BE2C (cell line): ENCODE results near the gene EDIL3.
A peak's percentile ranks its signal among the peaks of the same experiment; 100 is the strongest.

ENCODE experiments used
- DNase-seq: peaks from one replicate; pipeline ENCODE4 v3.0.0-alpha.2; 2020
- H3K27me3 ChIP-seq: fragments of 250-450 bp; sonication (Bioruptor Pico); 2 replicates; pipeline ENCODE4 v1.5.1; 2020; ENCODE audit warnings: mild to moderate bottlenecking
- H3K36me3 ChIP-seq: fragments of 250-450 bp; sonication (Bioruptor Pico); 2 replicates; pipeline ENCODE4 v1.5.1; 2020; ENCODE audit warnings: mild to moderate bottlenecking
- H3K4me1 ChIP-seq: fragments of 250-450 bp; sonication (Bioruptor Pico); 2 replicates; pipeline ENCODE4 v1.5.1; 2020
- H3K4me3 ChIP-seq: 2 replicates; pipeline ENCODE4 v1.5.1; 2011; ENCODE audit warnings: low read depth, low read length
- H3K9me3 ChIP-seq: fragments of 250-450 bp; sonication (Bioruptor Pico); 2 replicates; pipeline ENCODE4 v1.5.1; 2020
- CTCF ChIP-seq: IDR thresholded peaks from 2 replicates; pipeline ENCODE4 v1.5.1; 2012; ENCODE audit warnings: mild to moderate bottlenecking, low read depth, low read length

EDIL3 gene

GRCh38 chr5:84088996-84089395, 295.7 kb downstream of the EDIL3 start:
- peaks cover 6% of the 10 kb centered on the region; the same call in 1 of the 2 replicates for H3K4me1 ChIP-seq
- no peaks in the 10 kb centered on the region for H3K9me3 ChIP-seq
- peak; percentile 75 for TF ChIP-seq CTCF
- no peaks in the 10 kb centered on the region for H3K36me3 ChIP-seq
- peak; percentile 68 for DNase-seq
- no peak overlapping the region for H3K4me3 ChIP-seq
- H3K27me3 ChIP-seq = no peaks in the 10 kb centered on the region

GRCh38 chr5:84086511-84086910, 298.2 kb downstream of the EDIL3 start:
- no peak for DNase-seq
- TF ChIP-seq CTCF = no peak
- no peak overlapping the region for H3K4me3 ChIP-seq
- no peaks in the 10 kb centered on the region for H3K27me3 ChIP-seq
- no peaks in the 10 kb centered on the region for H3K36me3 ChIP-seq
- peaks cover 2% of the 10 kb centered on the region; the same call in 1 of the 2 replicates for H3K4me1 ChIP-seq
- no peaks in the 10 kb centered on the region for H3K9me3 ChIP-seq

GRCh38 chr5:84085387-84086041, 299.2 kb downstream of the EDIL3 start:
- no peak for DNase-seq
- no peaks in the 10 kb centered on the region for H3K36me3 ChIP-seq
- H3K27me3 ChIP-seq = no peaks in the 10 kb centered on the region
- TF ChIP-seq CTCF = no peak
- H3K9me3 ChIP-seq = no peaks in the 10 kb centered on the region
- H3K4me1 ChIP-seq = no peaks in the 10 kb centered on the region
- H3K4me3 ChIP-seq = no peak overlapping the region

- Histone ChIP-seq H3K27me3 (no peaks in the 10 kb centered on the region), H3K36me3 (no peaks in the 10 kb centered on the region), H3K4me1 (no peaks in the 10 kb centered on the region), H3K9me3 (no peaks in the 10 kb centered on the region), H3K4me3 (no peak overlapping the region)
- no peak for DNase-seq
- peak; percentile 7; the same call in 1 of the 2 replicates for TF ChIP-seq CTCF
Observed at GRCh38 chr5:84080908-84081307, 303.8 kb downstream of the EDIL3 start.

- Histone ChIP-seq H3K4me1 (no peaks in the 10 kb centered on the region), H3K27me3 (no peaks in the 10 kb centered on the region), H3K36me3 (no peaks in the 10 kb centered on the region), H3K4me3 (no peak overlapping the region), H3K9me3 (no peaks in the 10 kb centered on the region)
- no peak for DNase-seq
- no peak for TF ChIP-seq CTCF
Observed at GRCh38 chr5:84072339-84072738, 312.3 kb downstream of the EDIL3 start.

GRCh38 chr5:84069608-84070179, 315.0 kb downstream of the EDIL3 start:
- no peaks in the 10 kb centered on the region for H3K27me3 ChIP-seq
- no peaks in the 10 kb centered on the region for H3K9me3 ChIP-seq
- no peaks in the 10 kb centered on the region for H3K4me1 ChIP-seq
- no peaks in the 10 kb centered on the region for H3K36me3 ChIP-seq
- no peak overlapping the region for H3K4me3 ChIP-seq
- TF ChIP-seq CTCF = no peak
- DNase-seq = no peak
